Fibroblast of mammary gland (primary cell): ENCODE data around the gene ADSS2.
A peak's percentile ranks its signal among the peaks of the same experiment; 100 is the strongest.
"Not testable (repeated sequence)": the region's sequence is repeated elsewhere in the genome, so short reads cannot be mapped to it uniquely, and the experiment has no call there.

Experiments used
- DNase-seq: peaks from one replicate; pipeline ENCODE4 v3.0.0-alpha.2; 2010; ENCODE audit warnings: low read depth
- H3K4me3 ChIP-seq: 2 replicates; pipeline ENCODE4 v1.5.1; 2011; ENCODE audit warnings: low read depth, mild to moderate bottlenecking, low read length, moderate library complexity; ENCODE audit not compliant: control insufficient read depth
- CTCF ChIP-seq: conservative IDR thresholded peaks from 2 replicates; pipeline ENCODE4 v1.5.1; 2011; ENCODE audit warnings: low read depth, low read length, inconsistent platforms; ENCODE audit not compliant: control insufficient read depth, insufficient read depth

ADSS2 gene

GRCh38 chr1:244381878-244382565, 69.7 kb downstream of the ADSS2 start:
- peak; percentile 76 for DNase-seq
- no peak for TF ChIP-seq CTCF
- no peak overlapping the region for H3K4me3 ChIP-seq

- DNase-seq, result no peak
- TF ChIP-seq CTCF, result no peak
- H3K4me3 ChIP-seq, result no peak overlapping the region
These were observed 75.6 kb downstream of the ADSS2 start for GRCh38 chr1:244376126-244376525.

- no peak overlapping the region for H3K4me3 ChIP-seq
- no peak for TF ChIP-seq CTCF
- DNase-seq, result no peak
These were observed 76.7 kb downstream of the ADSS2 start for GRCh38 chr1:244375051-244375450.

GRCh38 chr1:244374484-244374883, 77.2 kb downstream of the ADSS2 start:
- DNase-seq, result not testable (repeated sequence)

GRCh38 chr1:244371242-244372141, 80.2 kb downstream of the ADSS2 start:
- no peak for DNase-seq
- no peak for TF ChIP-seq CTCF
- no peak overlapping the region for H3K4me3 ChIP-seq

More at GRCh38 chr1:244374484-244374883, 77.2 kb downstream of the ADSS2 start:
- H3K4me3 ChIP-seq, result not testable (repeated sequence)

- no peak for TF ChIP-seq CTCF
- H3K4me3 ChIP-seq, result no peak overlapping the region
- DNase-seq, result no peak
These were observed 81.6 kb downstream of the ADSS2 start for GRCh38 chr1:244370060-244370637.
